CD14-positive monocyte (primary cell): ENCODE measurements around the gene LAMB2. TPM values are rescaled to one million over a fixed set of nuclear protein-coding genes. Genes with fewer than 3 reads are reported as not detected.

ENCODE experiments used
- DNase-seq, 3 donors: peaks; one replicate each; pipeline ENCODE4 v3.0.0-alpha.2; 2011 to 2022
- H2AFZ ChIP-seq: 2 replicates; pipeline ENCODE4 v1.6.0; 2012; ENCODE audit warnings: mild to moderate bottlenecking, low read depth, low read length, inconsistent platforms; ENCODE audit not compliant: insufficient read depth, poor library complexity, severe bottlenecking
- H3K27ac ChIP-seq, 2 donors: 1 replicate in 1 of 2; 2 replicates in 1 of 2; pipeline ENCODE4 v1.5.1; 2012 to 2013; ENCODE audit warnings: low read length in 2 of 2, control low read depth in 1 of 2, inconsistent platforms in 1 of 2, low read depth in 1 of 2, mild to moderate bottlenecking in 1 of 2
- H3K27me3 ChIP-seq, 2 donors: one replicate each; pipeline versions ENCODE4 v1.6.0 to v1.6.1; 2011 to 2013; ENCODE audit warnings: low read length in 2 of 2; ENCODE audit not compliant: control insufficient read depth in 2 of 2, insufficient read depth in 2 of 2
- H3K36me3 ChIP-seq, 2 donors: replicated peaks in 1 of 2; 1 replicate in 1 of 2; 2 replicates in 1 of 2; pipeline versions ENCODE4 v1.5.1 to v1.6.1; 2012 to 2013; ENCODE audit warnings: low read length in 2 of 2, control low read depth in 1 of 2, inconsistent platforms in 1 of 2, mild to moderate bottlenecking in 1 of 2; ENCODE audit not compliant: insufficient read depth in 2 of 2, control insufficient read depth in 1 of 2
- H3K4me1 ChIP-seq, 2 donors: 1 replicate in 1 of 2; 2 replicates in 1 of 2; pipeline versions ENCODE4 v1.5.1 to v1.6.1; 2012 to 2013; ENCODE audit warnings: low read length in 2 of 2, control low read depth in 1 of 2, inconsistent platforms in 1 of 2, mild to moderate bottlenecking in 1 of 2, moderate library complexity in 1 of 2; ENCODE audit not compliant: insufficient read depth in 2 of 2, control insufficient read depth in 1 of 2
- H3K4me2 ChIP-seq: replicated peaks from 2 replicates; pipeline ENCODE3; 2012; ENCODE audit warnings: low read length, moderate library complexity, mild to moderate bottlenecking; ENCODE audit not compliant: poor library complexity, severe bottlenecking; ENCODE audit errors: extremely low read depth
- H3K4me3 ChIP-seq, 3 experiments: fragments of 200-600 bp in 1 of 3; sonication (generic) in 1 of 3; replicated peaks in 1 of 3; 1 replicate in 2 of 3; 2 replicates in 1 of 3; pipeline ENCODE4 v1.5.1; 2011 to 2013; ENCODE audit warnings: low read length in 3 of 3, mild to moderate bottlenecking in 3 of 3, control low read depth in 2 of 3, low read depth in 2 of 3, inconsistent platforms in 1 of 3, moderate library complexity in 1 of 3
- H3K79me2 ChIP-seq: 2 replicates; pipeline ENCODE4 v1.6.0; 2012; ENCODE audit warnings: mild to moderate bottlenecking, control low read depth, inconsistent platforms, low read length, moderate library complexity; ENCODE audit not compliant: insufficient read depth
- H3K9ac ChIP-seq: 2 replicates; pipeline ENCODE4 v1.6.0; 2017; ENCODE audit warnings: low read length, mild to moderate bottlenecking; ENCODE audit not compliant: insufficient read depth, poor library complexity, severe bottlenecking
- H3K9me3 ChIP-seq, 2 donors: replicated peaks in 1 of 2; 1 replicate in 1 of 2; 2 replicates in 1 of 2; pipeline versions ENCODE4 v1.5.1 to v1.6.1; 2012 to 2013; ENCODE audit warnings: low read length in 2 of 2, control low read depth in 1 of 2; ENCODE audit not compliant: control insufficient read depth in 1 of 2, insufficient read depth in 1 of 2
- H4K20me1 ChIP-seq: 2 replicates; pipeline ENCODE4 v1.6.0; 2012; ENCODE audit warnings: mild to moderate bottlenecking, low read length, control low read depth, moderate library complexity; ENCODE audit not compliant: insufficient read depth
- H3K27ac Mint-ChIP-seq, 7 donors: one replicate each; pipeline ENCODE4 v1.8.0; 2020; ENCODE audit warnings: mild to moderate bottlenecking in 7 of 7, mixed read lengths in 7 of 7, moderate library complexity in 6 of 7, inconsistent platforms in 2 of 7
- H3K27me3 Mint-ChIP-seq, 3 donors: one replicate each; pipeline ENCODE4 v1.8.0; 2021 to 2022; ENCODE audit warnings: low read depth in 3 of 3, mild to moderate bottlenecking in 3 of 3, mixed read lengths in 3 of 3, moderate library complexity in 3 of 3, inconsistent platforms in 1 of 3
- H3K36me3 Mint-ChIP-seq, 2 donors: one replicate each; pipeline ENCODE4 v1.8.0; 2020; ENCODE audit warnings: mixed read lengths in 2 of 2, inconsistent platforms in 1 of 2, mild to moderate bottlenecking in 1 of 2
- H3K4me1 Mint-ChIP-seq: one replicate; pipeline ENCODE4 v1.8.0; 2020; ENCODE audit warnings: mild to moderate bottlenecking, mixed read lengths
- H3K4me3 Mint-ChIP-seq, 2 donors: one replicate each; pipeline ENCODE4 v1.8.0; 2020; ENCODE audit warnings: mild to moderate bottlenecking in 2 of 2, mixed read lengths in 2 of 2, moderate library complexity in 1 of 2
- H3K9me3 Mint-ChIP-seq, 7 donors: one replicate each; pipeline ENCODE4 v1.8.0; 2020 to 2022; ENCODE audit warnings: mixed read lengths in 7 of 7, mild to moderate bottlenecking in 6 of 7, moderate library complexity in 6 of 7, inconsistent platforms in 2 of 7
- WGBS: methylation state at CpG from one replicate; pipeline ENCODE4 v1.1.5; 2013; ENCODE audit warnings: missing lambda C conversion rate; ENCODE audit not compliant: insufficient coverage; 5-methylcytosine and 5-hydroxymethylcytosine counted together
- intact Hi-C, 2 donors: fragments of 100-400 bp; cut with micrococcal nuclease; formaldehyde crosslinking; loops; one replicate each; pipeline versions ENCODE4 v1.15.0 to v1.15.1; 2023
- polyA plus RNA-seq, 3 donors: library from polyadenylated mRNA; depleted of rRNA in 1 of 3; unstranded in 2 of 3; stranded (reverse) in 1 of 3; fragments of 300-500 nt in 2 of 3; fragments of >200 nt in 1 of 3; fragmentation: Illumina TruSeq in 2 of 3; gene quantifications; 1 replicate in 2 of 3; 2 replicates in 1 of 3; pipeline ENCODE4 v1.2.3, GENCODE V29; 2012 to 2021
- TF ChIP-seq, protein P1 (sequence below): fragments of 200-600 bp; IDR thresholded peaks from one replicate; pipeline ENCODE4 v1.8.0; 2022; ENCODE audit warnings: antibody characterized with exemption, mild to moderate bottlenecking

LAMB2 gene
- polyA plus RNA-seq, 3 donors, result 4.0 to 59.3 (median 7.6) TPM

DNA sequence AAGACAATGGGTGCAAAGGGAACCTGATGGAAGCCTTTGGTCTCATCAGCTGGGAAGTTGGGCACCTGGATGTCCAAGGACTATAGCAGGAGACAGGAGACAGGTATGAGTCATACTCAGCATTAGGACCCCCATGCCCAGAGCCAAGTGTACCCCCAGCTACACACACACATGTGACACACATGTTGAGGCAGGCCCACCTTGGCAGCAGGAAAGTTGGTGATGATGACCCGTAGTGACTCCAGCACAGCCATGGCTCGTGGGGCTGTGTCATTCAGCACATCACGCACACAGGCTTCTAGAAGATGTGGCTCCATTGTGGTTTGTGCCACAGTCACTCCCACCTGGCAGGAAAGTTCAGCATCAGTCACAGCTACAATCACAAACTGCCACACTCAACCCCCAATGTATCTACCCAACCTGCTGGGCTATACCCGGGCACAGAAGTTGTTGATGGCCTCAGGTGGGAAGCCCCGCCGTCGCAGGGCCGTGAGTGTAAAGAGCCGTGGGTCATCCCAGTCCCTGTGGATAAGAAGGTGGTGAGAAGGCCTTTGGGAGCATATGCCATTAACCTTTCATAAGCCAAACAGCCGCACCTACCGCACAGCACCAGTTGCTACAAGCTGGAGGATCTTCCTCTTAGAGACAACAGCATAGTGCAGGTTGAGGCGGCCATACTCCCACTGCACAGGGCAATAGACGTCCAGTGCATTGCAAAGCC is 33.8 kb downstream of the LAMB2 start:
- no peaks in the 10 kb centered on the region for H3K27me3 ChIP-seq
- no peak overlapping the region for H3K27ac ChIP-seq
- no peaks in the 10 kb centered on the region for H4K20me1 ChIP-seq
- no peaks in the 10 kb centered on the region for H3K9me3 ChIP-seq
- peaks cover 12% of the 10 kb centered on the region for H3K79me2 ChIP-seq
- H3K9ac ChIP-seq, result no peak overlapping the region
- no peak overlapping the region for H2AFZ ChIP-seq
- H3K4me2 ChIP-seq, result no peak overlapping the region
- peaks cover 0 to 1% (median under 1%) of the 10 kb centered on the region in 3 donors for H3K27me3 Mint-ChIP-seq
- WGBS, result 95% methylated on average over 6 of the region's 13 CpGs
- H3K4me1 Mint-ChIP-seq, result peaks cover 17% of the 10 kb centered on the region
- peaks cover 54 to 72% of the 10 kb centered on the region in 2 donors for H3K36me3 ChIP-seq
- TF ChIP-seq, protein P1, sequence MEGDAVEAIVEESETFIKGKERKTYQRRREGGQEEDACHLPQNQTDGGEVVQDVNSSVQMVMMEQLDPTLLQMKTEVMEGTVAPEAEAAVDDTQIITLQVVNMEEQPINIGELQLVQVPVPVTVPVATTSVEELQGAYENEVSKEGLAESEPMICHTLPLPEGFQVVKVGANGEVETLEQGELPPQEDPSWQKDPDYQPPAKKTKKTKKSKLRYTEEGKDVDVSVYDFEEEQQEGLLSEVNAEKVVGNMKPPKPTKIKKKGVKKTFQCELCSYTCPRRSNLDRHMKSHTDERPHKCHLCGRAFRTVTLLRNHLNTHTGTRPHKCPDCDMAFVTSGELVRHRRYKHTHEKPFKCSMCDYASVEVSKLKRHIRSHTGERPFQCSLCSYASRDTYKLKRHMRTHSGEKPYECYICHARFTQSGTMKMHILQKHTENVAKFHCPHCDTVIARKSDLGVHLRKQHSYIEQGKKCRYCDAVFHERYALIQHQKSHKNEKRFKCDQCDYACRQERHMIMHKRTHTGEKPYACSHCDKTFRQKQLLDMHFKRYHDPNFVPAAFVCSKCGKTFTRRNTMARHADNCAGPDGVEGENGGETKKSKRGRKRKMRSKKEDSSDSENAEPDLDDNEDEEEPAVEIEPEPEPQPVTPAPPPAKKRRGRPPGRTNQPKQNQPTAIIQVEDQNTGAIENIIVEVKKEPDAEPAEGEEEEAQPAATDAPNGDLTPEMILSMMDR, result no peak
- peaks cover 58 to 63% of the 10 kb centered on the region in 2 donors for H3K36me3 Mint-ChIP-seq
- no peak overlapping the region for H3K4me3 Mint-ChIP-seq
- H3K4me1 ChIP-seq, result peaks cover 15 to 20% of the 10 kb centered on the region in 2 donors
- H3K27ac Mint-ChIP-seq, result peak overlapping the region in 1 of 7 donors; percentile 10
- DNase-seq, result no peak
- no peak overlapping the region for H3K4me3 ChIP-seq
- intact Hi-C loops, result loop anchor here in 1 of 2 donors (5.0 kb wide), 1 partner anchor 67 kb away; no protein-coding TSS in a partner anchor
- peaks cover 0 to 3% (median 0%) of the 10 kb centered on the region in 7 donors for H3K9me3 Mint-ChIP-seq

DNA sequence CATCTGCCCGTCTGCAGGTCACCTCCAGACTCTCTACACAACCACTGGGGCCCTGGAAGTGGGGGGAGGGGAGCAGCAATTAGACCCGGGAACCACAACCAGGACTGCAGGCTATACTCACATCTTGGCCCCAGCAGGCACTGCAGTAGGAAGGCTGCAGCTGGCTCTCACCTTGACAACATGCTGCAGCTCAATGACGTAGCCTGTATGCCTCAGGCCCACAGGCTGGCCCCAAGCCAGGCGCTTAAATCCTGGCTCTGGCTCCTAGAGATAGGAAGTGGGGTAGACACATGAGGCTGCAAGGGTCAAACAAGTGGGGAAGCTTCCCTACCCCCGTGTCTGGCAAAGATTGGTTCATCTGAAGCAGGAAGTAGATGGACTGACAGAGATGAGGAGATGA is 34.4 kb downstream of the LAMB2 start:
- H3K36me3 ChIP-seq, result peaks cover 54 to 72% of the 10 kb centered on the region in 2 donors
- H3K36me3 Mint-ChIP-seq, result peaks cover 57 to 63% of the 10 kb centered on the region in 2 donors
- no peak overlapping the region for H3K9ac ChIP-seq
- no peaks in the 10 kb centered on the region for H3K27me3 ChIP-seq
- no peak for DNase-seq
- H3K27ac ChIP-seq, result no peak overlapping the region
- H2AFZ ChIP-seq, result no peak overlapping the region
- H3K4me2 ChIP-seq, result no peak overlapping the region
- H3K9me3 ChIP-seq, result no peaks in the 10 kb centered on the region
- H3K79me2 ChIP-seq, result peaks cover 6% of the 10 kb centered on the region
- WGBS, result 89% methylated on average over 2 of the region's 5 CpGs
- H3K4me1 Mint-ChIP-seq, result peaks cover 11% of the 10 kb centered on the region
- H3K9me3 Mint-ChIP-seq, result peaks cover 0 to 3% (median 0%) of the 10 kb centered on the region in 7 donors
- intact Hi-C loops, result loop anchor here in 1 of 2 donors (5.0 kb wide), 1 partner anchor 66 kb away; no protein-coding TSS in a partner anchor
- TF ChIP-seq, protein P1, result no peak
- H3K27ac Mint-ChIP-seq, result peak overlapping the region in 1 of 7 donors; percentile 35
- no peak overlapping the region for H3K4me3 Mint-ChIP-seq
- H3K4me3 ChIP-seq, result no peak overlapping the region
- peaks cover 9 to 13% of the 10 kb centered on the region in 2 donors for H3K4me1 ChIP-seq
- H3K27me3 Mint-ChIP-seq, result peaks cover 0 to 1% (median 0%) of the 10 kb centered on the region in 3 donors
- no peaks in the 10 kb centered on the region for H4K20me1 ChIP-seq
